Mucosa of stomach (tissue), 1 donor: ENCODE data around the gene PCSK6.

Source experiments
- H3K27me3 ChIP-seq: one replicate; pipeline ENCODE4 v1.7.0; 2013; ENCODE audit warnings: mild to moderate bottlenecking, low read length; ENCODE audit not compliant: control insufficient read depth, insufficient read depth
- H3K36me3 ChIP-seq: one replicate; pipeline ENCODE4 v1.7.0; 2013; ENCODE audit warnings: low read length; ENCODE audit not compliant: control insufficient read depth, insufficient read depth
- H3K4me1 ChIP-seq: one replicate; pipeline ENCODE4 v1.7.0; 2013; ENCODE audit warnings: mild to moderate bottlenecking, low read length; ENCODE audit not compliant: control insufficient read depth, insufficient read depth
- H3K4me3 ChIP-seq: one replicate; pipeline ENCODE4 v1.7.0; 2013; ENCODE audit warnings: low read length
- H3K9ac ChIP-seq: one replicate; pipeline ENCODE4 v1.7.0; 2013; ENCODE audit warnings: mild to moderate bottlenecking, low read length, moderate library complexity
- H3K9me3 ChIP-seq: one replicate; pipeline ENCODE4 v1.7.0; 2013; ENCODE audit warnings: mild to moderate bottlenecking, low read length, moderate library complexity; ENCODE audit not compliant: control insufficient read depth
- donor health status: Pancreatic carcinoma.

The PCSK6 gene

GRCh38 chr15:101320501-101321052 lies 168.9 kb downstream of the PCSK6 start:
- Histone ChIP-seq H3K4me1 (peaks cover 16% of the 10 kb centered on the region), H3K9ac (no peak overlapping the region), H3K27me3 (no peaks in the 10 kb centered on the region), H3K36me3 (no peaks in the 10 kb centered on the region), H3K4me3 (no peak overlapping the region), H3K9me3 (no peaks in the 10 kb centered on the region)

DNA sequence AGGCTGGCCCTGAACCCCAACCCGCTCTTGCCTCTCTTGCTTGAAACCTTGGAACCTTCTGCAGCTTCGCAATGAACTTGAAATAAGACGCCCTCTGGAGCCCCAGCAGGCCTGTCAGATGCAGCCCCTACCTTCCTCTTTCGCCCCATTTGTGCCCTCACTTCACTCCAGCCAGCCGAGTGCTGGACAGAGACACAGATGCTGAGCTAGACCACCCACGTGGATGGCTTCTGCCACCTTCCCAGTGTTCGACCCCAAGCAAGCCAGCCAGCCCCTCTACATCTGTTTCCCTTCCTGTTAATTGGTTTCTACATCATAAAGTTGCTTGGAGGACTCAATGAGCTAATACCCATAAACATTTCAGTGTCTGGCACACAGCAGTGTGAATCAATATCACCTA lies 170.7 kb downstream of the PCSK6 start:
- Histone ChIP-seq H3K36me3 (no peaks in the 10 kb centered on the region), H3K4me3 (no peak overlapping the region), H3K4me1 (peaks cover 1% of the 10 kb centered on the region), H3K9me3 (no peaks in the 10 kb centered on the region), H3K9ac (no peak overlapping the region), H3K27me3 (no peaks in the 10 kb centered on the region)

GRCh38 chr15:101318147-101318819 lies 171.2 kb downstream of the PCSK6 start:
- Histone ChIP-seq H3K36me3 (no peaks in the 10 kb centered on the region), H3K27me3 (no peaks in the 10 kb centered on the region), H3K4me1 (no peaks in the 10 kb centered on the region), H3K4me3 (no peak overlapping the region), H3K9me3 (no peaks in the 10 kb centered on the region), H3K9ac (no peak overlapping the region)

DNA sequence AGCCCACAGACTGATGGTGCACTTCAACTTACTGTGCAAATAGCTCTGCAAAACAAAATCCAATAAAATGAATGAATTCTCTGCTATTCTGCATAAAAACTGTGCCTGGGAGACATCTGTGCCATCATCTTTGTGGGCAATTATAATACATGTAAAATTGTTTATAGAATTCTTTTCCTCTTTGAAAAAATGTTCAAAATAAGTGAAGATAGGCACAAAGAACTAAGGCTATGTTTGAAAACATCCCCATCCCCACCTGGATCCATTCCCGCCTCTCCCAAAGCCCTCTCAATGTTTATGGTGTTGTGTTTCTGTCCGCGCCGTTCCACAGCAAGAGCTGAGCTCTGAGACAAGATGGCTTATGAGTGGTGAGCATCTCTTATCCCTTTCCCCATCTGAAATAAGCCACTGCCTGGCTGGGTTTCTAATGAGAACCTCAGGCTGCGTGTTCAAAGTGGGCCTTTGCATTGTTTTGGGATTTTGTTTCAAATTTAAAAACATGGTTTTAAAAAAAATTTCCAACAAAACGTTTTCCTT lies 172.1 kb downstream of the PCSK6 start:
- Histone ChIP-seq H3K9ac (no peak overlapping the region), H3K4me1 (no peaks in the 10 kb centered on the region), H3K4me3 (no peak overlapping the region), H3K27me3 (no peaks in the 10 kb centered on the region), H3K36me3 (no peaks in the 10 kb centered on the region), H3K9me3 (no peaks in the 10 kb centered on the region)

- no peaks in the 10 kb centered on the region for H3K36me3 ChIP-seq
- H3K9ac ChIP-seq = no peak overlapping the region
- H3K4me3 ChIP-seq = no peak overlapping the region
- H3K27me3 ChIP-seq = no peaks in the 10 kb centered on the region
- H3K4me1 ChIP-seq = no peaks in the 10 kb centered on the region
- no peaks in the 10 kb centered on the region for H3K9me3 ChIP-seq
Measured at GRCh38 chr15:101316529-101316928, 173.0 kb downstream of the PCSK6 start.

DNA sequence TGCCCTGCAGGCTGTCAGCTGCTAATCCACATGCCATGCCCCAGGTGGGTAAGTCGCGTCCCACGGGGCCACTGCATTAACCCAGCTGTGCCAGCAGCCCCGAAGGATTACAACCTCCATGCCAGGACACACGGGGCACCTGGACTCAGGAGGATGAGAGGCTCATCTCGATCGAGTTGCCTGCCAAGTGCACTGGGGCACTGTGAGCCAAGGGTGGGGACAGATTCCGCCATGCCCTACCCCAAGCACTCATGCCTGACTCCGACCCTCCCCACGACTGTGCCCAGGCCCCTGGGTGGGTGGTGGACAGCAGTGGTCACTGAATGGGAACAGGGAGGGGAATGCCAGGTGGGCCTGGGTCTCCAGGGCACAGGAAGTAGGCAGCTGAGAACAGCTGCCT lies 173.8 kb downstream of the PCSK6 start:
- no peak overlapping the region for H3K9ac ChIP-seq
- H3K4me1 ChIP-seq = no peaks in the 10 kb centered on the region
- no peak overlapping the region for H3K4me3 ChIP-seq
- no peaks in the 10 kb centered on the region for H3K27me3 ChIP-seq
- H3K9me3 ChIP-seq = no peaks in the 10 kb centered on the region
- H3K36me3 ChIP-seq = no peaks in the 10 kb centered on the region

GRCh38 chr15:101314336-101315125 lies 175.0 kb downstream of the PCSK6 start:
- no peaks in the 10 kb centered on the region for H3K9me3 ChIP-seq

GRCh38 chr15:101313041-101313761 lies 176.3 kb downstream of the PCSK6 start:
- H3K36me3 ChIP-seq = no peaks in the 10 kb centered on the region
- no peaks in the 10 kb centered on the region for H3K9me3 ChIP-seq
- no peak overlapping the region for H3K4me3 ChIP-seq
- H3K27me3 ChIP-seq = no peaks in the 10 kb centered on the region
- no peak overlapping the region for H3K9ac ChIP-seq
- no peaks in the 10 kb centered on the region for H3K4me1 ChIP-seq

More at GRCh38 chr15:101314336-101315125, 175.0 kb downstream of the PCSK6 start:
- Histone ChIP-seq H3K4me3 (no peak overlapping the region), H3K27me3 (no peaks in the 10 kb centered on the region), H3K36me3 (no peaks in the 10 kb centered on the region), H3K9ac (no peak overlapping the region), H3K4me1 (no peaks in the 10 kb centered on the region)

DNA sequence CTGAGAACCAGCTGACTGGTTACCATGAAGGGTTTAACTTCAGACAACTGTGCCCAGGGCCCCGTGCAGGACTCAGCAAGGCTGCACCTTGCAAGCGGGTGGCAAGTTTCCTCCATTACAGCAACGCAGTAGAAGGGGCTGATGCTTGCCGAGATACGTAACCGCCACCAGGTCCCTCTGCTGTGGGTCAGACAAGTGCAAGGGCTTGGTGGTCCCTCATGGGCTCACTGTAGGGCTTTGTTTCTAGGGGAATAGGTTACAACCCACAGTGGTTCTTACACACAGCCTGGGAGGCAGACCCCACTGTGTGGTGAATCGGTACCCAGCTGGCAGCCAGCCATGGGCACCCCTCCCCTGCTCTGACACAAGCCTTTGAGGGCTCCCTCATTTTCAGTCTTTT lies 179.0 kb downstream of the PCSK6 start:
- Histone ChIP-seq H3K27me3 (no peaks in the 10 kb centered on the region), H3K4me3 (no peak overlapping the region), H3K36me3 (no peaks in the 10 kb centered on the region), H3K4me1 (no peaks in the 10 kb centered on the region), H3K9ac (no peak overlapping the region), H3K9me3 (no peaks in the 10 kb centered on the region)

- Histone ChIP-seq H3K9me3 (no peaks in the 10 kb centered on the region), H3K36me3 (no peaks in the 10 kb centered on the region), H3K9ac (no peak overlapping the region), H3K4me3 (no peak overlapping the region), H3K27me3 (no peaks in the 10 kb centered on the region), H3K4me1 (no peaks in the 10 kb centered on the region)
Measured at GRCh38 chr15:101310161-101310480, 179.4 kb downstream of the PCSK6 start.

- Histone ChIP-seq H3K9ac (no peak overlapping the region), H3K4me3 (no peak overlapping the region), H3K4me1 (no peaks in the 10 kb centered on the region), H3K27me3 (no peaks in the 10 kb centered on the region), H3K9me3 (no peaks in the 10 kb centered on the region), H3K36me3 (no peaks in the 10 kb centered on the region)
Measured at GRCh38 chr15:101309436-101310160, 179.9 kb downstream of the PCSK6 start.
